A549 (cell line): ENCODE data around the gene ADCYAP1R1. TPM values are rescaled to one million over a fixed set of nuclear protein-coding genes. Genes with fewer than 3 reads are reported as not detected.

ENCODE experiments used
- ATAC-seq, 2 experiments: fragments of 200-7000 bp in 1 of 2; fragments of >200 bp in 1 of 2; cut with Nextera tagmentation in 1 of 2; cut with Tn5 transposase in 1 of 2; 3 replicates each; pipeline versions ENCODE4 v1.8.0 to v1.9.1; 2018 to 2020; ENCODE audit warnings: mild to moderate bottlenecking in 1 of 2, moderate library complexity in 1 of 2
- CTCF ChIA-PET: fragments of 300-600 bp; sonication (Branson Sonifier 250); formaldehyde crosslinking; extraction: SDS; loops from one replicate; lab custom pipeline; 2021; ENCODE audit warnings: antibody characterized with exemption, inconsistent platforms; lab: Yijun Ruan, JAX
- POLR2A ChIA-PET: fragments of 350-600 bp; formaldehyde crosslinking; extraction: SDS; loops from one replicate; lab custom pipeline; 2021; ENCODE audit warnings: antibody characterized with exemption, inconsistent platforms; lab: Yijun Ruan, JAX
- DNase-seq, 2 experiments: peaks; one replicate each; pipeline versions ENCODE4 v3.0.0 to v3.0.0-alpha.2; 2011 to 2016; ENCODE audit warnings: low read depth in 1 of 2, low spot score in 1 of 2
- FAIRE-seq: peaks from 2 replicates; lab custom pipeline; 2011; peaks lifted over from hg19 to GRCh38; lab: Jason Lieb, UNC
- H3K27ac ChIP-seq, 2 experiments: fragments of >200 bp; sonication (Bioruptor Twin); formaldehyde crosslinking; 3 replicates each; pipeline ENCODE4 v1.5.1; 2016 to 2017
- H3K4me1 ChIP-seq: fragments of >200 bp; sonication (Bioruptor Twin); formaldehyde crosslinking; 3 replicates; pipeline ENCODE4 v1.6.1; 2016
- H3K4me2 ChIP-seq: fragments of >200 bp; sonication (Bioruptor Twin); formaldehyde crosslinking; 3 replicates; pipeline ENCODE4 v1.6.1; 2016
- H3K4me3 ChIP-seq: fragments of >200 bp; sonication (Bioruptor Twin); formaldehyde crosslinking; 3 replicates; pipeline ENCODE4 v1.5.1; 2016
- H3K9me3 ChIP-seq: fragments of >200 bp; sonication (Bioruptor Twin); formaldehyde crosslinking; 3 replicates; pipeline ENCODE4 v1.6.1; 2016
- ATOH8 ChIP-seq: fragments of 250-450 bp; sonication (Bioruptor Pico); IDR thresholded peaks from 2 replicates; pipeline ENCODE4 v1.5.0; 2020; ENCODE audit warnings: low read depth, mild to moderate bottlenecking, moderate library complexity
- BHLHE40 ChIP-seq: IDR thresholded peaks from 2 replicates; pipeline ENCODE4 v1.6.1; 2012; ENCODE audit warnings: low read depth, low read length, inconsistent platforms
- CBX8 ChIP-seq: fragments of 200-600 bp; sonication (generic); IDR thresholded peaks from 2 replicates; pipeline ENCODE4 v1.6.1; 2016
- E2F6 ChIP-seq: IDR thresholded peaks from 2 replicates; pipeline ENCODE4 v1.6.1; 2012; ENCODE audit warnings: low read depth, borderline replicate concordance
- EHF ChIP-seq: fragments of 250-450 bp; sonication (Bioruptor Pico); IDR thresholded peaks from 2 replicates; pipeline ENCODE4 v1.5.0; 2020; ENCODE audit warnings: mild to moderate bottlenecking
- EP300 ChIP-seq, 2 experiments: fragments of >200 bp; sonication (Bioruptor Twin); formaldehyde crosslinking; IDR thresholded peaks; 2 replicates in 1 of 2; 3 replicates in 1 of 2; pipeline ENCODE4 v1.6.1; 2016 to 2017
- ESRRA ChIP-seq: fragments of 150-350 bp; IDR thresholded peaks from 2 replicates; pipeline ENCODE4 v1.6.1; 2014; ENCODE audit warnings: mild to moderate bottlenecking, low read length, borderline replicate concordance
- FOSL2 ChIP-seq, 2 experiments: fragments of 450-650 bp in 1 of 2; fragments of >200 bp in 1 of 2; sonication (Bioruptor Twin) in 1 of 2; formaldehyde crosslinking; IDR thresholded peaks; 2 replicates each; pipeline versions ENCODE4 v1.5.0 to v1.6.1; 2016 to 2020; ENCODE audit warnings: mild to moderate bottlenecking in 1 of 2, moderate library complexity in 1 of 2
- GATA3 ChIP-seq: IDR thresholded peaks from 2 replicates; pipeline ENCODE4 v1.6.1; 2012; ENCODE audit warnings: borderline replicate concordance
- HDAC2 ChIP-seq: fragments of 200-600 bp; sonication (generic); IDR thresholded peaks from 2 replicates; pipeline ENCODE4 v1.6.1; 2016
- HES2 ChIP-seq: fragments of >200 bp; sonication (Bioruptor Twin); formaldehyde crosslinking; IDR thresholded peaks from 2 replicates; pipeline ENCODE4 v1.6.1; 2016
- HOXA7 ChIP-seq: fragments of 250-450 bp; sonication (Bioruptor Pico); IDR thresholded peaks from 2 replicates; pipeline ENCODE4 v1.5.0; 2020; ENCODE audit warnings: mild to moderate bottlenecking, moderate library complexity
- JUN ChIP-seq, 2 experiments: fragments of >200 bp; sonication (Bioruptor Twin); formaldehyde crosslinking; IDR thresholded peaks; 2 replicates in 1 of 2; 3 replicates in 1 of 2; pipeline ENCODE4 v1.6.1; 2016 to 2017
- JUNB ChIP-seq: fragments of >200 bp; sonication (Bioruptor Twin); formaldehyde crosslinking; IDR thresholded peaks from 2 replicates; pipeline ENCODE4 v1.6.1; 2016
- KDM5A ChIP-seq: fragments of 200-600 bp; sonication (generic); IDR thresholded peaks from 2 replicates; pipeline ENCODE4 v1.6.1; 2016; ENCODE audit warnings: antibody characterized with exemption, mild to moderate bottlenecking
- MAFK ChIP-seq: fragments of 450-650 bp; IDR thresholded peaks from 2 replicates; pipeline ENCODE4 v1.6.1; 2014; ENCODE audit not compliant: partially characterized antibody
- MAX ChIP-seq: IDR thresholded peaks from 2 replicates; pipeline ENCODE4 v1.6.1; 2012
- MYC ChIP-seq: IDR thresholded peaks from 2 replicates; pipeline ENCODE4 v1.6.1; 2012; ENCODE audit warnings: mild to moderate bottlenecking, inconsistent platforms, low read length, improper control_type of control experiment, borderline replicate concordance
- NPAS2 ChIP-seq: fragments of 250-450 bp; sonication (Bioruptor Pico); IDR thresholded peaks from 2 replicates; pipeline ENCODE4 v1.8.0; 2022; ENCODE audit warnings: mild to moderate bottlenecking, moderate library complexity, borderline replicate concordance
- NR3C1 ChIP-seq: fragments of >200 bp; sonication (Bioruptor Twin); formaldehyde crosslinking; IDR thresholded peaks from 3 replicates; pipeline ENCODE4 v1.6.1; 2017
- POLR2A ChIP-seq: IDR thresholded peaks from 2 replicates; pipeline ENCODE4 v1.6.1; 2012; ENCODE audit warnings: mild to moderate bottlenecking, low read length
- POLR2AphosphoS2 ChIP-seq: conservative IDR thresholded peaks from 2 replicates; pipeline ENCODE4 v1.6.1; 2012; ENCODE audit warnings: low read length, improper control_type of control experiment, inconsistent platforms
- RCOR1 ChIP-seq: fragments of 150-350 bp; IDR thresholded peaks from 2 replicates; pipeline ENCODE4 v1.6.1; 2014; ENCODE audit warnings: antibody characterized with exemption, low read length, low read depth
- RFX5 ChIP-seq: fragments of 450-650 bp; IDR thresholded peaks from 2 replicates; pipeline ENCODE4 v1.7.1; 2014; ENCODE audit warnings: antibody characterized with exemption, mild to moderate bottlenecking, moderate library complexity
- SMC3 ChIP-seq: fragments of >200 bp; sonication (Bioruptor Twin); formaldehyde crosslinking; IDR thresholded peaks from 3 replicates; pipeline ENCODE4 v1.6.1; 2018; ENCODE audit warnings: inconsistent platforms
- SREBF2 ChIP-seq: fragments of 450-650 bp; IDR thresholded peaks from 2 replicates; pipeline ENCODE4 v1.6.1; 2014; ENCODE audit warnings: mild to moderate bottlenecking, moderate library complexity
- TP53 ChIP-seq: fragments of 250-450 bp; sonication (Bioruptor Pico); IDR thresholded peaks from 2 replicates; pipeline ENCODE4 v1.5.0; 2021; ENCODE audit warnings: mild to moderate bottlenecking, moderate library complexity
- ZC3H11A ChIP-seq: fragments of 450-650 bp; IDR thresholded peaks from 2 replicates; pipeline ENCODE4 v1.6.1; 2014; ENCODE audit warnings: antibody characterized with exemption, mild to moderate bottlenecking
- ZNF302 ChIP-seq: fragments of 250-450 bp; sonication (Bioruptor Pico); IDR thresholded peaks from 2 replicates; pipeline ENCODE4 v1.9.0; 2021; ENCODE audit warnings: inconsistent platforms, mild to moderate bottlenecking, moderate library complexity
- ZSCAN20 ChIP-seq: fragments of 250-450 bp; sonication (Bioruptor Pico); IDR thresholded peaks from 2 replicates; pipeline ENCODE4 v1.8.0; 2022; ENCODE audit warnings: mild to moderate bottlenecking, moderate library complexity
- WGBS: methylation state at CpG from one replicate; pipeline ENCODE4 v1.1.6; 2017; ENCODE audit errors: missing lambda C conversion rate; 5-methylcytosine and 5-hydroxymethylcytosine counted together
- polyA plus RNA-seq, 4 experiments: library from polyadenylated mRNA; depleted of rRNA in 3 of 4; stranded (reverse); fragments of >200 nt; fragmentation: RNase III in 1 of 4; extraction: RNeasy Plus Mini Kit Qiagen cat#74134 plus additional on column Dnase treatment in 1 of 4; gene quantifications; 2 replicates in 3 of 4; 3 replicates in 1 of 4; pipeline ENCODE4 v1.2.3, GENCODE V29; 2011 to 2017

ADCYAP1R1 gene
- polyA plus RNA-seq, 2 of the 4 experiments (the other 2 are of a cell fraction): 0.01 TPM; not detected in 1

GRCh38 chr7:31022117-31022516, 30.0 kb upstream of the ADCYAP1R1 start:
- POLR2A ChIA-PET: no interaction called here

GRCh38 chr7:31022726-31023125, 29.4 kb upstream of the ADCYAP1R1 start:
- TF ChIP-seq NPAS2 (CRISPR knock-in tag) (no peak), E2F6 (no peak), BHLHE40 (no peak), GATA3 (no peak), ESRRA (no peak), MYC (no peak), ZC3H11A (no peak), EHF (CRISPR knock-in tag) (no peak), POLR2A (no peak), SMC3 (no peak), ZSCAN20 (no peak), RFX5 (no peak), TP53 (CRISPR knock-in tag) (no peak), SREBF2 (no peak), HOXA7 (no peak), JUN (IDR thresholded peaks at IDR 0.05) (no peak), EP300 (IDR thresholded peaks at IDR 0.05) (no peak), POLR2AphosphoS2 (no peak), KDM5A (no peak), HDAC2 (no peak)
- DNase-seq (no peak), FAIRE-seq (no peak), ATAC-seq (no peak)
- no peaks in the 10 kb centered on the region for H3K4me1 ChIP-seq
- WGBS: 0% methylated on average over 2 of the region's 3 CpGs
- H3K4me2 ChIP-seq: no peak overlapping the region
- POLR2A ChIA-PET: no interaction called here
- CTCF ChIA-PET: interaction anchor here (0.9 to 1.6 kb wide), 4 partner anchors 17 to 100 kb away, joined by 3 to 6 read pairs (median 3); no protein-coding TSS in a partner anchor
- H3K4me3 ChIP-seq: no peak overlapping the region
- no peaks in the 10 kb centered on the region for H3K9me3 ChIP-seq
- no peak overlapping the region for H3K27ac ChIP-seq

More at GRCh38 chr7:31022117-31022516, 30.0 kb upstream of the ADCYAP1R1 start:
- no peak for FAIRE-seq
- CTCF ChIA-PET: interaction anchor here (0.9 to 1.6 kb wide), 3 partner anchors 17 to 100 kb away, joined by 3 to 6 read pairs (median 3); no protein-coding TSS in a partner anchor
- Histone ChIP-seq H3K4me3 (no peak overlapping the region), H3K4me2 (no peak overlapping the region), H3K9me3 (no peaks in the 10 kb centered on the region), H3K27ac (no peak overlapping the region), H3K4me1 (no peaks in the 10 kb centered on the region)
- 45% methylated on average over 4 of the region's 4 CpGs for WGBS
- no peak for DNase-seq
- no peak for ATAC-seq
- TF ChIP-seq CBX8: no peak
- no peak for TF ChIP-seq MAFK
- no peak for TF ChIP-seq JUNB
- no peak for TF ChIP-seq SREBF2
- no peak for TF ChIP-seq MAX
- no peak for TF ChIP-seq MYC
- no peak for TF ChIP-seq EP300 (IDR thresholded peaks at IDR 0.05)
- no peak for TF ChIP-seq HES2
- TF ChIP-seq ATOH8: no peak
- TF ChIP-seq FOSL2 (IDR thresholded peaks at IDR 0.05): no peak
- no peak for TF ChIP-seq FOSL2 (CRISPR knock-in tag; IDR thresholded peaks at IDR 0.05)
- no peak for TF ChIP-seq NR3C1
- no peak for TF ChIP-seq RCOR1
- no peak for TF ChIP-seq JUN (IDR thresholded peaks at IDR 0.05)
- no peak for TF ChIP-seq ZNF302
- TF ChIP-seq ZSCAN20: no peak
- TF ChIP-seq ESRRA: no peak
- TF ChIP-seq POLR2A: no peak
